ENCODE data around the gene USP17L20. TPM values are rescaled to one million over a fixed set of nuclear protein-coding genes. Genes with fewer than 3 reads are reported as not detected.
"Not testable (repeated sequence)": the region's sequence is repeated elsewhere in the genome, so short reads cannot be mapped to it uniquely, and the experiment has no call there.

USP17L20 gene, protein sequence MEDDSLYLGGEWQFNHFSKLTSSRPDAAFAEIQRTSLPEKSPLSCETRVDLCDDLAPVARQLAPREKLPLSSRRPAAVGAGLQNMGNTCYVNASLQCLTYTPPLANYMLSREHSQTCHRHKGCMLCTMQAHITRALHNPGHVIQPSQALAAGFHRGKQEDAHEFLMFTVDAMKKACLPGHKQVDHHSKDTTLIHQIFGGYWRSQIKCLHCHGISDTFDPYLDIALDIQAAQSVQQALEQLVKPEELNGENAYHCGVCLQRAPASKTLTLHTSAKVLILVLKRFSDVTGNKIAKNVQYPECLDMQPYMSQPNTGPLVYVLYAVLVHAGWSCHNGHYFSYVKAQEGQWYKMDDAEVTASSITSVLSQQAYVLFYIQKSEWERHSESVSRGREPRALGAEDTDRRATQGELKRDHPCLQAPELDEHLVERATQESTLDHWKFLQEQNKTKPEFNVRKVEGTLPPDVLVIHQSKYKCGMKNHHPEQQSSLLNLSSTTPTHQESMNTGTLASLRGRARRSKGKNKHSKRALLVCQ
- total RNA-seq = not detected

DNA sequence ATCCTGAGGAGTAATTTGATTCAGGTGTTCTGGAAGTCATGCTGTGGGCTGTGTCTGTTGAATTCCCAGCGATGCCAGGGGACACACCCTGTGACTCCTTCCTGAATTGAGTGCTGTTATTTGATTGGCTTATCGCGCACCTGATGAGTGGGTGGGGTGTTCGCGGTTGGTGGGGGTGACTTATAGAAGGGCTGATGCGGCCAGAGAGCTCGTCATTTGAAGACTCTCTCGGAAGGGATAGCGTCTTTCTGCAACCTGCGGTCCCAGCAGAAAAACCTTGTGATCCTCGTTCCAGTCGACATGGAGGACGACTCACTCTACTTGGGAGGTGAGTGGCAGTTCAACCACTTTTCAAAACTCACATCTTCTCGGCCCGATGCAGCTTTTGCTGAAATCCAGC is at the start of gene USP17L20:
Gene USP17L20, plus strand, starts transcription at position 301 of the 400 bp plus-strand sequence. Its CDS starts 0 bp downstream, at position 301.
- H3K9me3 ChIP-seq; intact Hi-C loops (cut with DNase I); H3K4me3 ChIP-seq; DNase-seq (ENCODE audit: low spot score); H3K27ac ChIP-seq; H3K27me3 ChIP-seq (replicated peaks; ENCODE audit: insufficient read depth); H3K36me3 ChIP-seq; H3K4me1 ChIP-seq (replicated peaks): not testable (repeated sequence)
- no CpG with 5 or more reads among the region's 15 CpGs for WGBS

DNA sequence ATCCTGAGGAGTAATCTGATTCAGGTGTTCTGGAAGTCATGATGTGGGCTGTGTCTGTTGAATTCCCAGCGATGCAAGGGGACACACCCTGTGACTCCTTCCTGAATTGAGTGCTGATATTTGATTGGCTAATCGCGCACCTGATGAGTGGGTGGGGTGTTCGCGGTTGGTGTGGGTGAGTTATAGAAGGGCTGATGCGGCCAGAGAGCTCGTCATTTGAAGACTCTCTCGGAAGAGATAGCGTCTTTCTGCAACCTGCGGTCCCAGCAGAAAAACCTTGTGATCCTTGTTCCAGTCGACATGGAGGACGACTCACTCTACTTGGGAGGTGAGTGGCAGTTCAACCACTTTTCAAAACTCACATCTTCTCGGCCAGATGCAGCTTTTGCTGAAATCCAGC is 47.6 kb upstream of the USP17L20 start, which contains the start of gene USP17L10:
Gene USP17L10, plus strand, starts transcription at position 301 of the 400 bp plus-strand sequence. Its CDS starts 0 bp downstream, at position 301.
- H3K4me1 ChIP-seq (replicated peaks); H3K9me3 ChIP-seq; H3K27ac ChIP-seq; DNase-seq (ENCODE audit: low spot score); H3K36me3 ChIP-seq; intact Hi-C loops (cut with DNase I); H3K4me3 ChIP-seq; H3K27me3 ChIP-seq (replicated peaks; ENCODE audit: insufficient read depth): not testable (repeated sequence)
- WGBS = no CpG with 5 or more reads among the region's 13 CpGs

DNA sequence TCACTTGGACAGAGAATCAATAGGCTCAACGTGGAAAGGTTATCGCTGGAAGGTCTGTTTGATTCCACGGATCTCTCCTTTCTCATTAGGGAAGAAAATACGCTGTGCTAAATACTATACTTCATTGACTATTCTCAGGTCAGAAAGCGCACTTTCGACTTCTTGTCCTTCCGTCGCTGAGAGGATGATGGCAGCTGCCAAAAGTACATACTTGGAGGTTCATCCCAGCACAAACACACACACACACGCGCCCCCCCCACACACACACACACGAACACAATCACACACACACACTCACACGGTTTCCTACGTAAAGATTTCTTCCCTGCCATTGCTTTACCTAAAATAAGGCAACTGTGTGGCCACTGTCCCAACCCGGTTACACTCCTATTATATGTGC is 43.2 kb upstream of the USP17L20 start:
- H3K36me3 ChIP-seq; intact Hi-C loops (cut with DNase I); H3K4me3 ChIP-seq; H3K27me3 ChIP-seq (replicated peaks; ENCODE audit: insufficient read depth); H3K9me3 ChIP-seq; H3K4me1 ChIP-seq (replicated peaks); H3K27ac ChIP-seq: not testable (repeated sequence)
- DNase-seq (ENCODE audit: low spot score) = peak; percentile 2
- 76% methylated on average over 9 of the region's 14 CpGs for WGBS

- H3K27me3 ChIP-seq (replicated peaks; ENCODE audit: insufficient read depth); H3K36me3 ChIP-seq; H3K4me3 ChIP-seq; H3K27ac ChIP-seq; DNase-seq (ENCODE audit: low spot score); H3K4me1 ChIP-seq (replicated peaks); H3K9me3 ChIP-seq; intact Hi-C loops (cut with DNase I): not testable (repeated sequence)
- WGBS = no CpG with 5 or more reads among the region's 14 CpGs
Measured at GRCh38 chr4:9215105-9215504, 42.8 kb upstream of the USP17L20 start, which contains the start of gene USP17L11. USP17L11 (plus strand) TSS chr4:9215405; CDS start chr4:9215405, 0 bp downstream.

DNA sequence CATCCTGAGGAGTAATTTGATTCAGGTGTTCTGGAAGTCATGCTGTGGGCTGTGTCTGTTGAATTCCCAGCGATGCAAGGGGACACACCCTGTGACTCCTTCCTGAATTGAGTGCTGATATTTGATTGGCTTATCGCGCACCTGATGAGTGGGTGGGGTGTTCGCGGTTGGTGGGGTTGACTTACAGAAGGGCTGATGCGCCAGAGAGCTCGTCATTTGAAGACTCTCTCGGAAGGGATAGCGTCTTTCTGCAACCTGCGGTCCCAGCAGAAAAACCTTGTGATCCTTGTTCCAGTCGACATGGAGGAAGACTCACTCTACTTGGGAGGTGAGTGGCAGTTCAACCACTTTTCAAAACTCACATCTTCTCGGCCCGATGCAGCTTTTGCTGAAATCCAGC is 38.1 kb upstream of the USP17L20 start, which contains the start of gene USP17L12:
Gene USP17L12, plus strand, starts transcription at position 301 of the 400 bp plus-strand sequence. Its CDS starts 0 bp downstream, at position 301.
- intact Hi-C loops (cut with DNase I) = not testable (repeated sequence)

GRCh38 chr4:9224596-9224995 is 33.3 kb upstream of the USP17L20 start, which contains the start of gene USP17L13:
USP17L13 (plus strand) TSS chr4:9224896; CDS start chr4:9224896, 0 bp downstream.
- intact Hi-C loops (cut with DNase I); H3K4me3 ChIP-seq; DNase-seq (ENCODE audit: low spot score): not testable (repeated sequence)

More for the DNA sequence above, 38.1 kb upstream of the USP17L20 start, which contains the start of gene USP17L12:
- DNase-seq (ENCODE audit: low spot score); H3K4me3 ChIP-seq; H3K36me3 ChIP-seq; H3K27me3 ChIP-seq (replicated peaks; ENCODE audit: insufficient read depth); H3K27ac ChIP-seq; H3K9me3 ChIP-seq; H3K4me1 ChIP-seq (replicated peaks): not testable (repeated sequence)
- WGBS = no CpG with 5 or more reads among the region's 13 CpGs

GRCh38 chr4:9230249-9230648 is 27.7 kb upstream of the USP17L20 start:
- H3K36me3 ChIP-seq; intact Hi-C loops (cut with DNase I); H3K27me3 ChIP-seq (replicated peaks; ENCODE audit: insufficient read depth); H3K4me3 ChIP-seq; H3K27ac ChIP-seq; H3K9me3 ChIP-seq; H3K4me1 ChIP-seq (replicated peaks): not testable (repeated sequence)
- DNase-seq (ENCODE audit: low spot score) = peak; percentile 2
- 92% methylated on average over 5 of the region's 8 CpGs for WGBS

More at GRCh38 chr4:9224596-9224995, 33.3 kb upstream of the USP17L20 start, which contains the start of gene USP17L13:
- H3K27ac ChIP-seq; H3K36me3 ChIP-seq; H3K9me3 ChIP-seq; H3K27me3 ChIP-seq (replicated peaks; ENCODE audit: insufficient read depth); H3K4me1 ChIP-seq (replicated peaks): not testable (repeated sequence)
- no CpG with 5 or more reads among the region's 14 CpGs for WGBS

DNA sequence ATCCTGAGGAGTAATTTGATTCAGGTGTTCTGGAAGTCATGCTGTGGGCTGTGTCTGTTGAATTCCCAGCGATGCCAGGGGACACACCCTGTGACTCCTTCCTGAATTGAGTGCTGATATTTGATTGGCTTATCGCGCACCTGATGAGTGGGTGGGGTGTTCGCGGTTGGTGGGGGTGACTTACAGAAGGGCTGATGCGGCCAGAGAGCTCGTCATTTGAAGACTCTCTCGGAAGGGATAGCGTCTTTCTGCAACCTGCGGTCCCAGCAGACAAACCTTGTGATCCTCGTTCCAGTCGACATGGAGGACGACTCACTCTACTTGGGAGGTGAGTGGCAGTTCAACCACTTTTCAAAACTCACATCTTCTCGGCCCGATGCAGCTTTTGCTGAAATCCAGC is 23.8 kb upstream of the USP17L20 start, which contains the start of gene USP17L15:
Gene USP17L15, plus strand, starts transcription at position 301 of the 400 bp plus-strand sequence. Its CDS starts 0 bp downstream, at position 301.
- H3K4me3 ChIP-seq; H3K36me3 ChIP-seq; H3K27ac ChIP-seq; H3K9me3 ChIP-seq; H3K27me3 ChIP-seq (replicated peaks; ENCODE audit: insufficient read depth); DNase-seq (ENCODE audit: low spot score); intact Hi-C loops (cut with DNase I); H3K4me1 ChIP-seq (replicated peaks): not testable (repeated sequence)
- WGBS = no CpG with 5 or more reads among the region's 15 CpGs

- H3K4me1 ChIP-seq (replicated peaks); H3K27ac ChIP-seq; intact Hi-C loops (cut with DNase I); H3K4me3 ChIP-seq; H3K27me3 ChIP-seq (replicated peaks; ENCODE audit: insufficient read depth); H3K36me3 ChIP-seq; DNase-seq (ENCODE audit: low spot score); H3K9me3 ChIP-seq: not testable (repeated sequence)
- WGBS = no CpG with 5 or more reads among the region's 12 CpGs
Measured at GRCh38 chr4:9238461-9238860, 19.5 kb upstream of the USP17L20 start.

DNA sequence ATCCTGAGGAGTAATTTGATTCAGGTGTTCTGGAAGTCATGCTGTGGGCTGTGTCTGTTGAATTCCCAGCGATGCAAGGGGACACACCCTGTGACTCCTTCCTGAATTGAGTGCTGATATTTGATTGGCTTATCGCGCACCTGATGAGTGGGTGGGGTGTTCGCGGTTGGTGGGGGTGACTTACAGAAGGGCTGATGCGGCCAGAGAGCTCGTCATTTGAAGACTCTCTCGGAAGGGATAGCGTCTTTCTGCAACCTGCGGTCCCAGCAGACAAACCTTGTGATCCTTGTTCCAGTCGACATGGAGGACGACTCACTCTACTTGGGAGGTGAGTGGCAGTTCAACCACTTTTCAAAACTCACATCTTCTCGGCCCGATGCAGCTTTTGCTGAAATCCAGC is 14.3 kb upstream of the USP17L20 start, which contains the start of gene USP17L17:
Gene USP17L17, plus strand, starts transcription at position 301 of the 400 bp plus-strand sequence. Its CDS starts 0 bp downstream, at position 301.
- intact Hi-C loops (cut with DNase I); H3K4me3 ChIP-seq; H3K27ac ChIP-seq; H3K9me3 ChIP-seq; H3K27me3 ChIP-seq (replicated peaks; ENCODE audit: insufficient read depth); H3K36me3 ChIP-seq; DNase-seq (ENCODE audit: low spot score); H3K4me1 ChIP-seq (replicated peaks): not testable (repeated sequence)
- 93% methylated on average over 14 of the region's 14 CpGs for WGBS

GRCh38 chr4:9247953-9248680 is 9.8 kb upstream of the USP17L20 start, which contains the start of gene USP17L18:
USP17L18 (plus strand) TSS chr4:9248630; CDS start chr4:9248630, 0 bp downstream.
- peak; percentile 8 for DNase-seq (ENCODE audit: low spot score)
- H3K4me1 ChIP-seq (replicated peaks); intact Hi-C loops (cut with DNase I); H3K4me3 ChIP-seq; H3K9me3 ChIP-seq; H3K36me3 ChIP-seq; H3K27me3 ChIP-seq (replicated peaks; ENCODE audit: insufficient read depth); H3K27ac ChIP-seq: not testable (repeated sequence)
- 95% methylated on average over 16 of the region's 26 CpGs for WGBS
